B cell (primary cell): ENCODE data around the gene RMI1.

Experiments used
- EZH2 ChIP-seq: IDR thresholded peaks from 2 replicates; pipeline ENCODE4 v1.6.1; 2012; ENCODE audit warnings: borderline replicate concordance, low read depth, mild to moderate bottlenecking, moderate library complexity, low read length; ENCODE audit not compliant: insufficient read depth, poor library complexity, severe bottlenecking
- TF ChIP-seq, protein P1 (sequence below): fragments of 200-600 bp; IDR thresholded peaks from one replicate; pipeline ENCODE4 v1.8.0; 2022; ENCODE audit warnings: antibody characterized with exemption, mild to moderate bottlenecking

DNA sequence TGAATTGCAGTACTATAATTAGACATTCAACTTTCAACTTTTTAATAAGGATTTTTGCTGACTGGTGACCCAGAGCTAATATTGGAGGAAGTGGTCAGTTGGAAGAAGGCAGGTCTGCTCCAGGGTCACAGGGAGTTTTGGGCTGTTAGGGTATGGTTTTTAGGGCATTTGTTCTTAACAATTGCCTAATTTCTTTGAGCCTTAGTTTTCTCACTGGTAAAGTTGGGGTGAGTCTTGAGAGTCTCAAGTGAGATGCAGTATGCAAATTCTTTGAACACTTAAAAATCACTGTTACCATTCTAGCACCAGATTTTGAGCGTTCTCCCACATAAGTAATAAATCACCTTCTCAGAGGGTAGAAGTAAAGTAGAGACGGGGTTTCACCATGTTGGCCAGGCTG lies 50.9 kb downstream of the RMI1 start:
- TF ChIP-seq, protein P1, sequence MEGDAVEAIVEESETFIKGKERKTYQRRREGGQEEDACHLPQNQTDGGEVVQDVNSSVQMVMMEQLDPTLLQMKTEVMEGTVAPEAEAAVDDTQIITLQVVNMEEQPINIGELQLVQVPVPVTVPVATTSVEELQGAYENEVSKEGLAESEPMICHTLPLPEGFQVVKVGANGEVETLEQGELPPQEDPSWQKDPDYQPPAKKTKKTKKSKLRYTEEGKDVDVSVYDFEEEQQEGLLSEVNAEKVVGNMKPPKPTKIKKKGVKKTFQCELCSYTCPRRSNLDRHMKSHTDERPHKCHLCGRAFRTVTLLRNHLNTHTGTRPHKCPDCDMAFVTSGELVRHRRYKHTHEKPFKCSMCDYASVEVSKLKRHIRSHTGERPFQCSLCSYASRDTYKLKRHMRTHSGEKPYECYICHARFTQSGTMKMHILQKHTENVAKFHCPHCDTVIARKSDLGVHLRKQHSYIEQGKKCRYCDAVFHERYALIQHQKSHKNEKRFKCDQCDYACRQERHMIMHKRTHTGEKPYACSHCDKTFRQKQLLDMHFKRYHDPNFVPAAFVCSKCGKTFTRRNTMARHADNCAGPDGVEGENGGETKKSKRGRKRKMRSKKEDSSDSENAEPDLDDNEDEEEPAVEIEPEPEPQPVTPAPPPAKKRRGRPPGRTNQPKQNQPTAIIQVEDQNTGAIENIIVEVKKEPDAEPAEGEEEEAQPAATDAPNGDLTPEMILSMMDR: no peak
- TF ChIP-seq EZH2: no peak
